OCI-LY3 (cell line): ENCODE measurements around the gene H2AZ2.

Source experiments
- CTCF ChIP-seq: fragments of 200-600, 300-600 bp; sonication (generic); IDR thresholded peaks from 2 replicates; pipeline ENCODE4 v1.5.1; 2014; ENCODE audit warnings: antibody characterized with exemption, low read length, low read depth
- EZH2phosphoT487 ChIP-seq: fragments of 200-600 bp; shearing (Covaris generic); IDR thresholded peaks from 2 replicates; pipeline ENCODE4 v1.6.1; 2018; ENCODE audit warnings: antibody characterized with exemption, mixed run types, low read depth

- TF ChIP-seq CTCF = no peak
- no peak for TF ChIP-seq EZH2phosphoT487
Observed at GRCh38 chr7:44854644-44855364, 6.9 kb upstream of the H2AZ2 start.
